ENCODE data around the gene PCDHA5. TPM values are rescaled to one million over a fixed set of nuclear protein-coding genes. Genes with fewer than 3 reads are reported as not detected.
"Not testable (repeated sequence)": the region's sequence is repeated elsewhere in the genome, so short reads cannot be mapped to it uniquely, and the experiment has no call there.

The PCDHA5 gene
- total RNA-seq, 1 experiment from 2014 or later: 0.10 TPM

- Histone ChIP-seq H3K27ac (ENCODE audit: low read length) (no peak overlapping the region), H3K36me3 (ENCODE audit: control insufficient read depth, insufficient read depth, low read length) (no peaks in the 10 kb centered on the region), H3K27me3 (ENCODE audit: control insufficient read depth, insufficient read depth, low read length) (no peaks in the 10 kb centered on the region), H3K9me3 (ENCODE audit: control insufficient read depth, insufficient read depth, low read depth, low read length) (peaks cover 49% of the 10 kb centered on the region), H3K4me3 (ENCODE audit: low read depth in 2 of 2, low read length in 2 of 2) (no peak overlapping the region), H3K4me1 (ENCODE audit: control insufficient read depth, insufficient read depth, low read length) (no peaks in the 10 kb centered on the region)
- TF ChIP-seq POLR2AphosphoS5 (IDR thresholded peaks at IDR 0.05; ENCODE audit: low read depth, low read length): no peak
- TF ChIP-seq CTCF (IDR thresholded peaks at IDR 0.05): no peak
- TF ChIP-seq TCF7L2 (IDR thresholded peaks at IDR 0.05; ENCODE audit: low read depth, low read length): no peak
- no peak for TF ChIP-seq SIN3A (IDR thresholded peaks at IDR 0.05; ENCODE audit: borderline replicate concordance, insufficient read depth, low read depth, low read length)
- TF ChIP-seq REST (IDR thresholded peaks at IDR 0.05; ENCODE audit: insufficient read depth in 1 of 2, low read depth in 2 of 2, low read length in 1 of 2): no peak
- ATAC-seq (no peak), DNase-seq (ENCODE audit: low read depth, low spot score) (no peak)
- ChIA-PET POLR2A (no interaction called here), CTCF (no interaction called here)
- intact Hi-C loops (cut with micrococcal nuclease; ENCODE audit: unreplicated experiment): no loop called here
- in situ Hi-C loops (cut with HindIII; ENCODE audit: low pct_unique_long_range_greater_than_20kb, low sequenced_read_pairs): no loop called here
- no TSS peak for BruUV-seq (replicated peaks)
Observed at GRCh38 chr5:140795259-140795641, 26.2 kb upstream of the PCDHA5 start.

GRCh38 chr5:140796072-140796717 lies 25.2 kb upstream of the PCDHA5 start:
- in situ Hi-C loops (cut with HindIII; ENCODE audit: low pct_unique_long_range_greater_than_20kb, low sequenced_read_pairs); H3K4me3 ChIP-seq (ENCODE audit: low read depth in 2 of 2, low read length in 2 of 2); POLR2A ChIA-PET; H3K27ac ChIP-seq (ENCODE audit: low read length); H3K36me3 ChIP-seq (ENCODE audit: control insufficient read depth, insufficient read depth, low read length); intact Hi-C loops (cut with micrococcal nuclease; ENCODE audit: unreplicated experiment); ATAC-seq; BruUV-seq (replicated peaks); H3K27me3 ChIP-seq (ENCODE audit: control insufficient read depth, insufficient read depth, low read length); CTCF ChIA-PET; DNase-seq (ENCODE audit: low read depth, low spot score); H3K4me1 ChIP-seq (ENCODE audit: control insufficient read depth, insufficient read depth, low read length): not testable (repeated sequence)
- H3K9me3 ChIP-seq (ENCODE audit: control insufficient read depth, insufficient read depth, low read depth, low read length): peaks cover 44% of the 10 kb centered on the region

- intact Hi-C loops (cut with micrococcal nuclease; ENCODE audit: unreplicated experiment) (no loop called here), in situ Hi-C loops (cut with HindIII; ENCODE audit: low pct_unique_long_range_greater_than_20kb, low sequenced_read_pairs) (no loop called here)
- DNase-seq (ENCODE audit: low read depth, low spot score) (no peak), ATAC-seq (no peak)
- ChIA-PET POLR2A (no interaction called here), CTCF (no interaction called here)
- Histone ChIP-seq H3K4me3 (ENCODE audit: low read depth in 2 of 2, low read length in 2 of 2) (no peak overlapping the region), H3K27ac (ENCODE audit: low read length) (no peak overlapping the region), H3K36me3 (ENCODE audit: control insufficient read depth, insufficient read depth, low read length) (no peaks in the 10 kb centered on the region), H3K27me3 (ENCODE audit: control insufficient read depth, insufficient read depth, low read length) (no peaks in the 10 kb centered on the region), H3K9me3 (ENCODE audit: control insufficient read depth, insufficient read depth, low read depth, low read length) (peaks cover 43% of the 10 kb centered on the region), H3K4me1 (ENCODE audit: control insufficient read depth, insufficient read depth, low read length) (no peaks in the 10 kb centered on the region)
- BruUV-seq (replicated peaks): no TSS peak
- TF ChIP-seq POLR2AphosphoS5 (IDR thresholded peaks at IDR 0.05; ENCODE audit: low read depth, low read length) (no peak), TCF7L2 (IDR thresholded peaks at IDR 0.05; ENCODE audit: low read depth, low read length) (no peak), REST (IDR thresholded peaks at IDR 0.05; ENCODE audit: insufficient read depth in 1 of 2, low read depth in 2 of 2, low read length in 1 of 2) (no peak), CTCF (IDR thresholded peaks at IDR 0.05) (no peak), SIN3A (IDR thresholded peaks at IDR 0.05; ENCODE audit: borderline replicate concordance, insufficient read depth, low read depth, low read length) (no peak)
Observed at GRCh38 chr5:140796718-140797095, 24.7 kb upstream of the PCDHA5 start.

Data from Panc1 (cell line).